Smooth muscle cell (in vitro differentiated cells): ENCODE measurements around the gene SLC25A25. TPM values are rescaled to one million over a fixed set of nuclear protein-coding genes. Genes with fewer than 3 reads are reported as not detected.

Source experiments
- DNase-seq: peaks from one replicate; lab custom pipeline; 2025; ENCODE audit not compliant: unreplicated experiment; lab: John Stamatoyannopoulos, UW
- H2AFZ ChIP-seq: fragments of 200-600 bp; sonication (generic); 2 replicates; pipeline ENCODE4 v1.6.0; 2016; ENCODE audit warnings: antibody characterized with exemption, low read depth, mild to moderate bottlenecking
- H3F3A ChIP-seq: fragments of 200-600 bp; sonication (generic); 2 replicates; pipeline ENCODE4 v1.6.0; 2017; ENCODE audit warnings: antibody characterized with exemption, low read depth
- H3K27ac ChIP-seq: fragments of 200-600 bp; sonication (generic); 2 replicates; pipeline ENCODE4 v1.5.1; 2016; ENCODE audit warnings: low read depth, mild to moderate bottlenecking
- H3K27me3 ChIP-seq: fragments of 200-600 bp; sonication (generic); 2 replicates; pipeline ENCODE4 v1.6.1; 2016; ENCODE audit warnings: low read depth, mild to moderate bottlenecking
- H3K36me3 ChIP-seq: fragments of 200-600 bp; sonication (generic); 2 replicates; pipeline ENCODE4 v1.5.1; 2016; ENCODE audit warnings: low read depth
- H3K4me1 ChIP-seq: fragments of 200-600 bp; sonication (generic); 2 replicates; pipeline ENCODE4 v1.5.1; 2016; ENCODE audit warnings: low read depth
- H3K4me2 ChIP-seq: fragments of 200-600 bp; sonication (generic); 2 replicates; pipeline ENCODE4 v1.6.0; 2016; ENCODE audit warnings: mild to moderate bottlenecking
- H3K4me3 ChIP-seq: fragments of 200-600 bp; sonication (generic); 2 replicates; pipeline ENCODE4 v1.5.1; 2016; ENCODE audit warnings: mild to moderate bottlenecking
- H3K79me2 ChIP-seq: fragments of 200-600 bp; sonication (generic); 2 replicates; pipeline ENCODE4 v1.6.0; 2016; ENCODE audit warnings: low read depth, mild to moderate bottlenecking
- H3K9ac ChIP-seq: fragments of 200-600 bp; sonication (generic); 2 replicates; pipeline ENCODE4 v1.6.0; 2016; ENCODE audit warnings: low read depth
- H3K9me3 ChIP-seq: fragments of 200-600 bp; sonication (generic); replicated peaks from 2 replicates; pipeline ENCODE4 v1.5.1; 2016; ENCODE audit warnings: low read depth
- H4K20me1 ChIP-seq: fragments of 200-600 bp; sonication (generic); 2 replicates; pipeline ENCODE4 v1.6.0; 2016; ENCODE audit warnings: low read depth
- CTCF ChIP-seq: fragments of 200-600 bp; sonication (generic); IDR thresholded peaks from 2 replicates; pipeline ENCODE4 v1.5.1; 2017; ENCODE audit warnings: borderline replicate concordance, mild to moderate bottlenecking, antibody characterized with exemption; ENCODE audit not compliant: insufficient read depth, poor library complexity, severe bottlenecking
- WGBS: methylation state at CpG from one replicate; pipeline ENCODE4 v1.1.7; 2016; ENCODE audit warnings: low lambda C conversion rate; 5-methylcytosine and 5-hydroxymethylcytosine counted together
- polyA plus RNA-seq: library from polyadenylated mRNA; unstranded; fragments of >200 nt; fragmentation: Nextera tagmentation; extraction: Ambion mirVana; gene quantifications from 2 replicates; pipeline ENCODE4 v1.2.1, GENCODE V29; 2016
- total RNA-seq: library from RNA; depleted of rRNA; stranded (reverse); fragments of >200 nt; gene quantifications from 2 replicates; pipeline ENCODE4 v1.2.3, GENCODE V29; 2014

SLC25A25 gene
- total and polyA plus RNA-seq, 2 experiments from 2014 or later: 15.7 to 20.5 TPM

- Histone ChIP-seq H3K36me3 (no peaks in the 10 kb centered on the region), H3K4me2 (no peak overlapping the region), H3K9me3 (no peaks in the 10 kb centered on the region), H3K9ac (no peak overlapping the region), H3K79me2 (peaks cover 7% of the 10 kb centered on the region), H4K20me1 (no peaks in the 10 kb centered on the region), H3F3A (no peaks in the 10 kb centered on the region), H3K4me3 (no peak overlapping the region), H2AFZ (no peak overlapping the region), H3K27me3 (no peaks in the 10 kb centered on the region), H3K27ac (no peak overlapping the region), H3K4me1 (no peaks in the 10 kb centered on the region)
- whole genome bisulfite sequencing: 94% methylated on average over 21 of the region's 21 CpGs
- no peak for TF ChIP-seq CTCF
- DNase-seq: no peak
Observed at GRCh38 chr9:128105538-128106175, 37.6 kb downstream of the SLC25A25 start.

GRCh38 chr9:128106181-128106939 lies 38.3 kb downstream of the SLC25A25 start:
- 99% methylated on average over 20 of the region's 23 CpGs for WGBS
- Histone ChIP-seq H3K27ac (no peak overlapping the region), H3K9ac (no peak overlapping the region), H3K9me3 (no peaks in the 10 kb centered on the region), H3K27me3 (no peaks in the 10 kb centered on the region), H3F3A (no peaks in the 10 kb centered on the region), H3K79me2 (no peaks in the 10 kb centered on the region), H4K20me1 (no peaks in the 10 kb centered on the region), H3K4me3 (no peak overlapping the region), H3K4me2 (no peak overlapping the region), H2AFZ (no peak overlapping the region), H3K4me1 (no peaks in the 10 kb centered on the region), H3K36me3 (no peaks in the 10 kb centered on the region)
- no peak for TF ChIP-seq CTCF
- DNase-seq: no peak

GRCh38 chr9:128106940-128107467 lies 39.0 kb downstream of the SLC25A25 start:
- Histone ChIP-seq H3K79me2 (no peaks in the 10 kb centered on the region), H3F3A (no peaks in the 10 kb centered on the region), H3K36me3 (no peaks in the 10 kb centered on the region), H4K20me1 (no peaks in the 10 kb centered on the region), H3K27me3 (no peaks in the 10 kb centered on the region), H3K4me3 (no peak overlapping the region), H3K9ac (no peak overlapping the region), H3K27ac (no peak overlapping the region), H3K9me3 (no peaks in the 10 kb centered on the region), H3K4me2 (no peak overlapping the region), H2AFZ (no peak overlapping the region), H3K4me1 (no peaks in the 10 kb centered on the region)
- WGBS: 98% methylated on average over 23 of the region's 23 CpGs
- no peak for DNase-seq
- no peak for TF ChIP-seq CTCF
